ENCODE measurements around the gene LAX1.

DNA sequence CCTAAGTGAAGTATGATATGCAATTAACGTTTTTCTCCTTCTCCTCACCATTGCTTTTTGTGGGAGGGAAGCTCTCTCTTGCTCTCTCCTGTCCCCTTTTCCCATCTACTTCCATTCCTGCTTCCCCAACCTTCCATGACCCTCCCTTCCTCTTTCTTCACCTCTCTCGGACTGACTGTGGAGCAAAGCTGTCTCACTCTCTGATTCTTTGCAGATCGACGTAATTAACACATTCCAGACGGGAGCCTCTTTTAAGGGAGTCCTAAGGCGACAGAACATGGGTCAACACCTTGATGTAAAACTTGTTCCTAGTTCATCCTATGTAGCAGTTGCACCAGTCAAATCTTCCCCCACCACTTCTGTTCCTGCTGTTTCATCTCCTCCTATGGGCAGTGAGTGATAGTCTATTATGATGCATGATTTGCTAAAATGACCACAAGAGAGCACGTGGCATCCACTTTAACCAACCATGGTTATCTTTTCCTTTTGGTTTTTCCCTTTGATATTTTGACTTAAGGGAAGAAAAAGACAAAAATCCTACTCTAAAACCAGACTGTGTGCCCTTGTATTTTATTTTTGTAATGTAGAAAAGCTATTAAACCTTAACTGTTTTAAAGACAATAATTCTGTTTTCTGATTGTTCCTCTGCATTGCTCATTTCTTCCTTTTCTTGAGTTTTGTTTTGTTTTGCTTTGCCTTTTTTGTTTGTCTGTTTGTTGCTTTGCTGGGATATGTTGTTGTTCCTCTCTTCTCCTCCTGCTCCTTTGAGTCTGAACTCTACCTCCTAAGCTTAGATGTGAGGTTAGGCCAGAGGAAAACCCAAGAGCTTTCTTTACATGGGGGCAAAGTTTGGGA is 31.7 kb upstream of the LAX1 start:
- TF ChIP-seq POLR2A (IDR thresholded peaks at IDR 0.05) (no peak), CTCF (IDR thresholded peaks at IDR 0.05) (no peak)
